SK-N-SH treated with all-trans-retinoic acid at 6 μM for 48 hours (cell line): ENCODE measurements around the gene SHC3.

ENCODE experiments used
- ATAC-seq: fragments of 200-7000 bp; cut with Tn5 transposase; 3 replicates; pipeline ENCODE4 v1.9.1; 2020; ENCODE audit warnings: mild to moderate bottlenecking, moderate library complexity
- ARNTL ChIP-seq: fragments of 450-650 bp; formaldehyde crosslinking; IDR thresholded peaks from 2 replicates; pipeline ENCODE4 v1.5.0; 2020; ENCODE audit warnings: low read depth, mild to moderate bottlenecking, moderate library complexity, borderline replicate concordance
- BACH2 ChIP-seq: fragments of 250-450 bp; sonication (Bioruptor Pico); IDR thresholded peaks from 2 replicates; pipeline ENCODE4 v1.9.0; 2021; ENCODE audit warnings: mild to moderate bottlenecking, borderline replicate concordance
- CREB5 ChIP-seq: fragments of 250-450 bp; sonication (Bioruptor Pico); IDR thresholded peaks from 2 replicates; pipeline ENCODE4 v1.5.1; 2020; ENCODE audit warnings: low read depth, mild to moderate bottlenecking, moderate library complexity
- CSDC2 ChIP-seq: fragments of 250-450 bp; sonication (Bioruptor Pico); IDR thresholded peaks from 2 replicates; pipeline ENCODE4 v1.5.0; 2020; ENCODE audit warnings: mild to moderate bottlenecking, moderate library complexity
- CSRNP3 ChIP-seq: fragments of 250-450 bp; sonication (Bioruptor Pico); IDR thresholded peaks from 2 replicates; pipeline ENCODE4 v1.5.1; 2021; ENCODE audit warnings: mild to moderate bottlenecking, moderate library complexity
- ESRRG ChIP-seq: fragments of 250-450 bp; sonication (Bioruptor Pico); IDR thresholded peaks from 2 replicates; pipeline ENCODE4 v1.6.1; 2021; ENCODE audit warnings: mild to moderate bottlenecking
- GLIS3 ChIP-seq: fragments of 250-450 bp; sonication (Bioruptor Pico); IDR thresholded peaks from 2 replicates; pipeline ENCODE4 v1.5.0; 2020; ENCODE audit warnings: mild to moderate bottlenecking, moderate library complexity
- ISL1 ChIP-seq: fragments of 250-450 bp; sonication (Bioruptor Pico); IDR thresholded peaks from 2 replicates; pipeline ENCODE4 v2.1.2; 2022; ENCODE audit warnings: mild to moderate bottlenecking, moderate library complexity
- OSR1 ChIP-seq: fragments of 250-450 bp; sonication (Bioruptor Pico); IDR thresholded peaks from 2 replicates; pipeline ENCODE4 v1.8.0; 2022; ENCODE audit warnings: moderate library complexity, mild to moderate bottlenecking, inconsistent platforms
- PATZ1 ChIP-seq: fragments of 250-450 bp; sonication (Bioruptor Pico); IDR thresholded peaks from 2 replicates; pipeline ENCODE4 v1.8.0; 2020; ENCODE audit warnings: mild to moderate bottlenecking, moderate library complexity, borderline replicate concordance
- POU6F1 ChIP-seq: fragments of 250-450 bp; sonication (Bioruptor Pico); IDR thresholded peaks from 2 replicates; pipeline ENCODE4 v1.8.0; 2021; ENCODE audit warnings: low read depth, mild to moderate bottlenecking, moderate library complexity, borderline replicate concordance
- PPARA ChIP-seq: fragments of 250-450 bp; sonication (Bioruptor Pico); IDR thresholded peaks from 2 replicates; pipeline ENCODE4 v1.5.0; 2020; ENCODE audit warnings: mild to moderate bottlenecking, borderline replicate concordance
- RARB ChIP-seq: fragments of 250-450 bp; sonication (Bioruptor Pico); IDR thresholded peaks from 2 replicates; pipeline ENCODE4 v1.8.0; 2021; ENCODE audit warnings: mild to moderate bottlenecking, moderate library complexity
- SNAI2 ChIP-seq: fragments of 250-450 bp; sonication (Bioruptor Pico); IDR thresholded peaks from 2 replicates; pipeline ENCODE4 v1.5.0; 2020; ENCODE audit warnings: mild to moderate bottlenecking, moderate library complexity
- TCF4 ChIP-seq: fragments of 250-450 bp; sonication (Bioruptor Pico); IDR thresholded peaks from 2 replicates; pipeline ENCODE4 v1.8.0; 2021; ENCODE audit warnings: mild to moderate bottlenecking, moderate library complexity, borderline replicate concordance
- TOX ChIP-seq: fragments of 250-450 bp; sonication (Bioruptor Pico); IDR thresholded peaks from 2 replicates; pipeline ENCODE4 v1.8.0; 2021; ENCODE audit warnings: mild to moderate bottlenecking, moderate library complexity, borderline replicate concordance
- ZC3H10 ChIP-seq: fragments of 250-450 bp; sonication (Bioruptor Pico); IDR thresholded peaks from 2 replicates; pipeline ENCODE4 v1.5.1; 2021; ENCODE audit warnings: mild to moderate bottlenecking, moderate library complexity
- ZFP3 ChIP-seq: fragments of 250-450 bp; sonication (Bioruptor Pico); IDR thresholded peaks from 2 replicates; pipeline ENCODE4 v1.5.0; 2020; ENCODE audit warnings: mild to moderate bottlenecking, moderate library complexity
- ZFP30 ChIP-seq: fragments of 450-650 bp; formaldehyde crosslinking; IDR thresholded peaks from 2 replicates; pipeline ENCODE4 v1.5.0; 2022; ENCODE audit warnings: mild to moderate bottlenecking, moderate library complexity
- ZNF565 ChIP-seq: fragments of 450-650 bp; formaldehyde crosslinking; conservative IDR thresholded peaks from 2 replicates; pipeline ENCODE4 v1.5.0; 2020; ENCODE audit warnings: low read depth, mild to moderate bottlenecking, moderate library complexity
- ZNF70 ChIP-seq: fragments of 450-650 bp; formaldehyde crosslinking; IDR thresholded peaks from 2 replicates; pipeline ENCODE4 v1.5.0; 2020; ENCODE audit warnings: mild to moderate bottlenecking, moderate library complexity
- ZNF8 ChIP-seq: fragments of 450-650 bp; formaldehyde crosslinking; IDR thresholded peaks from 2 replicates; pipeline ENCODE4 v1.5.0; 2020; ENCODE audit warnings: mild to moderate bottlenecking, moderate library complexity

The SHC3 gene

GRCh38 chr9:89113851-89114250 lies 64.8 kb downstream of the SHC3 start:
- ATAC-seq, result no peak
- TF ChIP-seq ZNF565, result no peak
- TF ChIP-seq ESRRG (CRISPR knock-in tag), result no peak
- no peak for TF ChIP-seq PPARA
- TF ChIP-seq RARB, result no peak

GRCh38 chr9:89112243-89112642 lies 66.4 kb downstream of the SHC3 start:
- TF ChIP-seq CSDC2 (CRISPR knock-in tag), result no peak
- no peak for TF ChIP-seq PPARA
- no peak for TF ChIP-seq ZNF565
- no peak for TF ChIP-seq TCF4 (CRISPR knock-in tag)
- TF ChIP-seq BACH2 (CRISPR knock-in tag), result no peak
- TF ChIP-seq ISL1 (CRISPR knock-in tag), result no peak
- ATAC-seq, result no peak

GRCh38 chr9:89109666-89110065 lies 69.0 kb downstream of the SHC3 start:
- TF ChIP-seq ZC3H10 (CRISPR knock-in tag) (no peak), ISL1 (CRISPR knock-in tag) (no peak), SNAI2 (no peak), ZNF8 (CRISPR knock-in tag) (no peak), CREB5 (no peak), POU6F1 (CRISPR knock-in tag) (no peak), GLIS3 (no peak), RARB (no peak), ZFP30 (CRISPR knock-in tag) (no peak), CSDC2 (CRISPR knock-in tag) (no peak), BACH2 (CRISPR knock-in tag) (no peak), PPARA (no peak), ESRRG (CRISPR knock-in tag) (no peak), OSR1 (CRISPR knock-in tag) (no peak), TOX (no peak), ARNTL (no peak), ZFP3 (CRISPR knock-in tag) (no peak), ZNF70 (CRISPR knock-in tag) (no peak), TCF4 (CRISPR knock-in tag) (no peak)
- no peak for ATAC-seq

GRCh38 chr9:89107406-89107805 lies 71.2 kb downstream of the SHC3 start:
- TF ChIP-seq ARNTL, result no peak
- TF ChIP-seq RARB, result no peak
- TF ChIP-seq PATZ1, result no peak
- TF ChIP-seq ZC3H10 (CRISPR knock-in tag), result no peak
- TF ChIP-seq BACH2 (CRISPR knock-in tag), result no peak
- TF ChIP-seq CSRNP3 (CRISPR knock-in tag), result no peak
- TF ChIP-seq TCF4 (CRISPR knock-in tag), result no peak
- TF ChIP-seq SNAI2, result no peak
- TF ChIP-seq, all 23 proteins: peak for 0
- ATAC-seq, result no peak

GRCh38 chr9:89106224-89106851 lies 72.3 kb downstream of the SHC3 start:
- TF ChIP-seq SNAI2 (no peak), ZFP30 (CRISPR knock-in tag) (no peak), BACH2 (CRISPR knock-in tag) (no peak), ZNF565 (no peak), GLIS3 (no peak), RARB (no peak), ISL1 (CRISPR knock-in tag) (no peak), OSR1 (CRISPR knock-in tag) (no peak), ARNTL (no peak), ZC3H10 (CRISPR knock-in tag) (no peak), PPARA (no peak), ZNF70 (CRISPR knock-in tag) (no peak)
- TF ChIP-seq, all 23 proteins: peak for 0
- ATAC-seq, result no peak
